ENCODE results near the gene BPIFB6.

The BPIFB6 gene

GRCh38 chr20:33062825-33063149 lies 31.3 kb downstream of the BPIFB6 start:
- Histone ChIP-seq H3K9ac (ENCODE audit: low read length) (no peak overlapping the region), H4K20me1 (ENCODE audit: insufficient read depth, low read length) (no peaks in the 10 kb centered on the region), H3K4me1 (ENCODE audit: low read length) (no peaks in the 10 kb centered on the region), H3K27me3 (replicated peaks; ENCODE audit: insufficient read depth, low read length) (peaks cover 25% of the 10 kb centered on the region), H3F3A (ENCODE audit: insufficient read depth, low read length) (no peaks in the 10 kb centered on the region), H3K36me3 (replicated peaks; ENCODE audit: insufficient read depth, low read length) (no peaks in the 10 kb centered on the region), H3K9me2 (replicated peaks; ENCODE audit: insufficient read depth, low read length) (no peaks in the 10 kb centered on the region), H3K79me2 (ENCODE audit: low read length) (no peaks in the 10 kb centered on the region), H3K27ac (ENCODE audit: low read length) (no peak overlapping the region), H2AFZ (ENCODE audit: low read length) (no peak overlapping the region), H3K4me2 (ENCODE audit: low read depth, low read length) (no peak overlapping the region), H3K4me3 (ENCODE audit: low read length) (no peak overlapping the region), H3K9me3 (replicated peaks; ENCODE audit: insufficient read depth, low read length) (no peaks in the 10 kb centered on the region)
- DNase-seq: no peak
- TF ChIP-seq EZH2phosphoT487 (IDR thresholded peaks at IDR 0.05; ENCODE audit: low read length) (no peak), CTCF (IDR thresholded peaks at IDR 0.05; ENCODE audit: low read length) (no peak), EZH2 (optimal IDR thresholded peaks at IDR 0.05; ENCODE audit: low read depth, low read length) (no peak)

- H2AFZ ChIP-seq (ENCODE audit: low read length): no peak overlapping the region
Measured at GRCh38 chr20:33063271-33063670, 31.8 kb downstream of the BPIFB6 start.

GRCh38 chr20:33064572-33065287 lies 33.3 kb downstream of the BPIFB6 start:
- no peak overlapping the region for H3K27ac ChIP-seq (ENCODE audit: low read length)
- H4K20me1 ChIP-seq (ENCODE audit: insufficient read depth, low read length): no peaks in the 10 kb centered on the region
- H3K79me2 ChIP-seq (ENCODE audit: low read length): no peaks in the 10 kb centered on the region
- H3F3A ChIP-seq (ENCODE audit: insufficient read depth, low read length): no peaks in the 10 kb centered on the region
- H3K36me3 ChIP-seq (replicated peaks; ENCODE audit: insufficient read depth, low read length): no peaks in the 10 kb centered on the region
- H3K9me2 ChIP-seq (replicated peaks; ENCODE audit: insufficient read depth, low read length): no peaks in the 10 kb centered on the region
- no peak overlapping the region for H3K4me3 ChIP-seq (ENCODE audit: low read length)
- TF ChIP-seq EZH2phosphoT487 (IDR thresholded peaks at IDR 0.05; ENCODE audit: low read length) (no peak), EZH2 (optimal IDR thresholded peaks at IDR 0.05; ENCODE audit: low read depth, low read length) (no peak), CTCF (IDR thresholded peaks at IDR 0.05; ENCODE audit: low read length) (no peak)
- H3K4me2 ChIP-seq (ENCODE audit: low read depth, low read length): no peak overlapping the region
- peaks cover 29% of the 10 kb centered on the region for H3K27me3 ChIP-seq (replicated peaks; ENCODE audit: insufficient read depth, low read length)
- H3K9ac ChIP-seq (ENCODE audit: low read length): no peak overlapping the region
- H2AFZ ChIP-seq (ENCODE audit: low read length): no peak overlapping the region
- H3K9me3 ChIP-seq (replicated peaks; ENCODE audit: insufficient read depth, low read length): no peaks in the 10 kb centered on the region
- H3K4me1 ChIP-seq (ENCODE audit: low read length): no peaks in the 10 kb centered on the region
- DNase-seq: no peak

More at GRCh38 chr20:33063271-33063670, 31.8 kb downstream of the BPIFB6 start:
- no peaks in the 10 kb centered on the region for H4K20me1 ChIP-seq (ENCODE audit: insufficient read depth, low read length)
- H3F3A ChIP-seq (ENCODE audit: insufficient read depth, low read length): no peaks in the 10 kb centered on the region
- H3K36me3 ChIP-seq (replicated peaks; ENCODE audit: insufficient read depth, low read length): no peaks in the 10 kb centered on the region
- H3K9me2 ChIP-seq (replicated peaks; ENCODE audit: insufficient read depth, low read length): no peaks in the 10 kb centered on the region
- no peak overlapping the region for H3K4me2 ChIP-seq (ENCODE audit: low read depth, low read length)
- no peak overlapping the region for H3K9ac ChIP-seq (ENCODE audit: low read length)
- no peak for TF ChIP-seq CTCF (IDR thresholded peaks at IDR 0.05; ENCODE audit: low read length)
- no peak for TF ChIP-seq EZH2phosphoT487 (IDR thresholded peaks at IDR 0.05; ENCODE audit: low read length)
- TF ChIP-seq EZH2 (optimal IDR thresholded peaks at IDR 0.05; ENCODE audit: low read depth, low read length): no peak
- no peaks in the 10 kb centered on the region for H3K4me1 ChIP-seq (ENCODE audit: low read length)
- no peaks in the 10 kb centered on the region for H3K79me2 ChIP-seq (ENCODE audit: low read length)
- H3K27me3 ChIP-seq (replicated peaks; ENCODE audit: insufficient read depth, low read length): peaks cover 25% of the 10 kb centered on the region
- no peak for DNase-seq
- no peaks in the 10 kb centered on the region for H3K9me3 ChIP-seq (replicated peaks; ENCODE audit: insufficient read depth, low read length)
- H3K27ac ChIP-seq (ENCODE audit: low read length): no peak overlapping the region
- H3K4me3 ChIP-seq (ENCODE audit: low read length): no peak overlapping the region

Measured in MM.1S (cell line).